Measurements from ENCODE around the gene DAB1.
"Not testable (repeated sequence)": the region's sequence is repeated elsewhere in the genome, so short reads cannot be mapped to it uniquely, and the experiment has no call there.

The DAB1 gene

DNA sequence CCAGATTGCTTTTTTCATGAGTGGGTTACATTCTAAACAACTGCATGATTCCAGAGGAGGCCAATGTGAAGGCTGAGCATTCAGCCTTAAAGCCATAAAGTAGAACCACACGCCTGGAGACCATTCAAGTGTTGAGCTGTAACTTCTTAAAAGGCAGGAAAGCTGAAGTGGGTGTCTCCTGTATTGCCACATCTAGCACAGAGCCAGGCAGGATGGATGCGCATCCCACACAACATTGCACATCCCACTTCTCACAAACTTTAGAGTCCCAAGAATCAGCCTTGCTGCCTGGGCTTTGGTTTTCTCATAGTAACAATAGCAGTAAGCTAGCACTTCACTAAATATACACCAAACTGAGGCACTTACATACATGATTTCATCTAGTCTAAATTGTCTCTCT, 151.7 kb downstream of the DAB1 start:
- no peak for DNase-seq (ENCODE audit: low read depth)

DNA sequence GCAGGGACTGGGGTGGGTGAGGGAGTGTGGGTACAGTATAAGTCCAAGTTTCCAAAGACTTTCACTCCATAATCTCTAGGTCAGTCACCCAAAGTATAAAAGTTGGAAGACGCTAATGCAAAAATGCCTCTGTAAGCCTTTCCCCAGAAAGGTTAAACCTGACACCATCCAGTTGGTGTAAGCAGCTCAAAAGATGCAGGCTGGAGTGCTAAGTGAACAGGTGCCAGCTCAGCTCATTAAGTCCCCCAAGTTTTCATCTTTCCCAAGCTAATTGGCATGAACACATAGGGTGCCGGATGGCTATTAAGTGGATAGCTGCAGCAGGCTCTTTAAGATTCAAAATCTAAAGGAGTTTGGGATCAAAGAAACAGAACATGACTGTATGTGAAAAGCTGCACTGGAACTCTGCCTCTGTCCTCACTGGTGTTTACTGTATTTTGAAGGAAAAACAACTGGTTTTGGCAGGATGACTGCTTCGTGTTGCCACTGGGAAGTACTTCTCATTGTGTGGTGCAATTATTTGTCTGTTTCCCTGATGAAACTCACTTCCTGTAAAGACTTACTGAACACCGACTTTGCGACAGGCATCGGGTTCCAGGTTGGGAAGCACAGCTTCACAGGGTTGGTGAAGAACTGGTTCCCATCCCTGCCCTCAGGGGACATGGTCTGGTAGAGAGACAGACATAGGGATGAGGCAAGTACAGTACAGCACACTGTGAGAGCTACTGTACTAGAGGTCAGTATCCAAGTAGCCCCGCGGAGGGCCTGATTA, 152.7 kb downstream of the DAB1 start:
- DNase-seq (ENCODE audit: low read depth): no peak

DNA sequence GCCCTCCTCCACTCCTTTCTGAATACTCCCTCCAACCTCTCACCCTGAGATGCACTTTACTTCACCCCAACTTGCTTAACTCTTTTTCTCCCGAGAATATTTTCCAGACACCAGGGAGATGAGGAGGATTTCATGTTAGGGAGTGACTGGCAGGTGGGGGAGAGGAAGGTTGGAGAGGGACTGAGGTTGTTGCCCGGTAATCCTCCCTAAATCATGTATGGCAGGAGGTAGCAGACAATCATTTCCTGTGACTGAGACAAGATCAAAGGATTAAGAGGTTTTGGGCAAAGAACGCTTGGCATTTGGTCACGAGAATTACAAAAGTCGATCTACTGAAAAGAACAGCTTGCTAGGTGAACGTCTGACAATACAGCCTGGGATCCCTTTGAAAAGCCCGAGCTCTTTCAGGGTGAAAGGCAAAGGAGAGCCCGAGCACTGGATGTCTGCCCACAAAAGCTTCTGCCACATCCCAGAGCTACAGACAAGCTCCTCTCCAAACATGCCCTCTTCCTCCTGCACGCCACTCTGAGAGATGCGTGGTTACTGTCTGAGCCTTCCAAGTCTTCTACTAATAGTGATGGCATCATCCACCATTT, 154.1 kb downstream of the DAB1 start:
- no peak for DNase-seq (ENCODE audit: low read depth)

DNA sequence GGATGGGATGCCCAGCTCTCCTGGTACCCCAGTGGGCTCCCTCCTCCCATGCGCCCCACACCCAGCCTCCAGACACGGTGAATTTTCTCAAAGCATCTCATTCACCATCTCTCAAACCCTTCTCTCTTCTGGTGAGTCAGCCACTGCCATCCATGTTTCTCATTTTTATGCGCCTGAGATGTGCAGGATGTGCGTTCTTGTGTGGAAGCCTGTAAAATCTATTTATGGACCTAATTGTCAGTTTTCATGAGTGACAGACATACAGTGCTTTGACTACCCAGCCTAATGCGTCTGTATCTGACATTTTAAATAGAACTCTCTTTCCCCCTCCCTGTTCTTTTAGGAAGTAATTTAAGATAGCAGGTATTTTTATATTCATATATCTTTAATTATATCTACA, 158.8 kb downstream of the DAB1 start:
- no peak for DNase-seq (ENCODE audit: low read depth)

DNA sequence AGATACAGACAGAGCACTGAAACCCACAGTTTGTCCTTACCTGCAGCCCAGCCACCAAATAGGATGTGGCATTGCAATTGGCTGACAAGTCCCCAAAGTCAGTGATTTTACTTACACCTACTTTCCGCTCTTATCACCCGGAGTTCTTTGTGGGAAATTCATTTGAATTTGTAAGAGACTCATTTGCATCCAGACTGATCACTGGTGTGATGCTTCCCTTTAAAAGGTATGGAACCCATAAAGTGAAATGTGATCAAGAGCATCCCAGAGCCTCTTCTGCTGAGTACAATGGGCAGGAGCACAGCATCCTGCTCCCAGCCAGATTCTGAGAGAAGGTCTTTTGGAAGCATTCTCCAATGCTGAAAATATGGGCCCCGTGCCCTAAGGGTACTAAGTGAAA, 161.4 kb downstream of the DAB1 start:
- no peak for DNase-seq (ENCODE audit: low read depth)

DNA sequence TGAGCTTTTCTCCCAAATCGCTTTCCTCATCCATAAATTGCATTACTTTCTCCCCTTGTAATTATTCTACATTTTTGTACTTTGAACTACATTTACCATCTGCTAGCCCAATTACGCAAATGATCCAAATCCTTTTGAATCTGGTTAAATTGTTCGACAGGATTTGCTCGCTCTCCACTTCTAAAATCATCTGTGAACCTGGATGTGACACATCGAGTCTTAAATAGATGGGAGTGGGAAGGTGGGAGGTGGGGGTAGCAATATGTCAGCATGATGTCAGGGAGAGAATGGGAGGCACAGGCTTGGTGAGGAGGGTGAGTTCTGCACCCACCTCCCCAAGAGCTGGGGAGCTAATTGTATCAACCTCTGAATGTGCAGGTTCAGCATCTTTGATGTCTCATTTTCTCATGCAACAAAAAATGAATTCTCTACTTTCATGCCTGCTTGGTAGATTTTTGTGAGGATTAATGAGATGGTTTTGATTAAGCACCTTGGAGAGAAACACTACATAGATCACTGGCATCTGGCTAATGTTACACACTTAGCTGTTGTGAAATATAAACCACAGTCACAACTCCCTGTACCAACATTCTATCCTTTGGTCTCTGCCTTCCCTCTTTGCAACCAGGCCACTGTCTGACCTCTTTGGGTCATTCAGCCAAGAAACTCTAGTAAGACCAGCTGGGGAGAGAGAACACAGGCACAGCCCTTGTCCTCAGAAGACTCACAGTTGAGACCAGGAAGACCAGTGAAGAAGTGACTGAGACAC, 165.1 kb downstream of the DAB1 start:
- DNase-seq (ENCODE audit: low read depth): no peak

DNA sequence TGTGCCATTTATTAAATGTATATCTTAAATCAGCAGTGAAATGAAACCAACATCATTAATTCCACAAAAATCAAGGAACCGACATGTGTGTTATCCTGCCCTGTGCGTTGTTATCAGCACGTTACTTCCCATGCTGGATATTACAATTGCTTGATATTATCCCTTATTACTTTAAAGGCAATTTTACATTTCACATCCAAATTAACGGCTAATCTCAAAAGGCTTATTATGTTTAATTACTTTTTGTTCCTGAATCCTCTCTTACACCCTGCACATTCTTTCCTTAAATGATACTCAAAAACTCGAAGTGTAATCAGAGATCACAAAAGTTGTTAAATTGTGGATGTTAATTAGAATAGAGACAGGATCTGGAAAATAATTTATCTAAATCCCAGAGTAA, 167.9 kb downstream of the DAB1 start:
- DNase-seq (ENCODE audit: low read depth): no peak

DNA sequence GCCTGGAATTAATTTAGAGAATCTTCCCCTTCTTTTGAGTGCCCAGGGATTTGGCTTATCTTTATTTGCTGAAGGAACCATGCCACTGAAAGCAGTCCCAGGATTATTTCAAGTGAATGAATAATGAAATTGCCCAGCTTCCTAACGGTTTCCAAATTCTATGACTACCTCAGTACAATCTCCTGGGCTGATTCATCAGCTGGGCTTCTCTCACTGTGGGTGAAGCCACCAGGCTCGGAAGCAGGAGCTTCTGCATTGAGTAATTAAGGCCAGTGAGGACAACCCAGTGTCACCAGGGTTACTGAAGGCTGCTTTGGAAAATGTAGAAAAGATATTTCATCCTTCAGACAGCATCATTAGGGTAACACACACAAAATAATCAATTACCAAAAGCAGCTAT, 169.8 kb downstream of the DAB1 start:
- DNase-seq (ENCODE audit: low read depth): no peak

DNA sequence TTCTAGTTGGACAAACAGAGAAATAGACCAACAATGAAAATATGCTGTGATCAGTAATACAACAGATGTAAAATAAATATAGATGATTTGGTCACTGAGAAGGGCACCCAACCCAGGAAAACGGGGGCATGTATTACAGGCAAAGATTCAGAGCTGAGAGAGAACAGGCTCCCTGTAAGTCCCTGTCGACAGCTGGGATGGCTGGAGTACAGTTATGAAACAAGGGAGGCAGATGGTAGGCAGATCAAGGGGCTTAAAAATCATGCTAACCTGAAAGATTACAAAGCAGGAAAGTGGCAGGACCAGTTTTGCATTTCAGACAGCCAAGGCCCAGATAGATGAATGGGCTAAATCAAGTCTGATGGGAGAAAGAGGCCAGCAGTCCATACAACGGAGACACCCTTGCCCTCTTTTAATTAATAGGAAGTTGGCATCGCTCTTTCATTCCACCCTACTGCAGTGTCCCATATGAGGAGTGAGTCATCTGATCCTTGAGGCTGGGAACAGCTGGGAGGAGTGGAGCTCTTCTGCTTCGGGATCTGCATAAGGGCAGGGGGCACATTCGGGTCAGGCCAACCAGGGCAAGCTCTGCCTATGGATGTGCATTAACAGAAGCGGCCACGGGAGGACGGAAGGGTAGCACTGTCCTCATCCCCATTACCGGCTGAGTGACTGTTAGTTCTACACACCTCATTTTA, 171.1 kb downstream of the DAB1 start:
- DNase-seq (ENCODE audit: low read depth): no peak

DNA sequence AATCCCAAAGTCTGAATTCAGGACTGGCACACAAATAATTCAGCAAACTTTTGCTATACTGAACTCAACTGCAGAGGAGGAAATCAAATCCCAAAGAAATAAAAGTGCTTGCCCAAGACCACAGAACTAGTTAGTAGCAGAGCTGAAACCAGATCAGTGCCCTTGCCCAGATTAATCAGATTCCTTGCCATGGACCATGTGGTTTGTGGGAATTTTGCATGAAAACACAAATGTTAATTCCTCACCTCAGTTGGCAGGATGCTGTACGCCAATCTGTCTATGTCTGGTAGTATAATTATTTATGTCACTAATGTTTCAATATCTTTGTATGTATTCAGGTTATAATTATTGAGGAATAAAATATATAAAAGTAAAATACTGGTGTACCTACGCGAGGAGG, 173.8 kb downstream of the DAB1 start:
- no peak for DNase-seq (ENCODE audit: low read depth)

DNA sequence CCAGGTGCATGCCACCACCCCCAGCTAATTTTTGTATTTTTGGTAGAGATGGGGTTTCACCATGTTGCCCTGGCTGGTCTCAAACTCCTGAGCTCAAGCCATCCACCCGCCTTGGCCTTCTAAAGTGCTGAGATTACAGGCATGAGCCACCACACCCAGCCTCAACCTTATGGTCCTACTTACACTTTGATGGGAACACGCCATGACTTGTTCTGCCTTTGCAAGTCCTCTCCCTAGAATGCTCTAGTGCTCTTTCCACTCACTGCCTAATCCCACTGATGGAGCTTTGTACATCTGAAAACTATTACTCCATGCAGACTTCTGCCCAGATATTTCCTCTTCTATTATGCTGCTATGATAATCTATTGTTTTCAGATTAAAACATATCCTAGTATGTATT, 174.3 kb downstream of the DAB1 start:
- DNase-seq (ENCODE audit: low read depth): no peak

DNA sequence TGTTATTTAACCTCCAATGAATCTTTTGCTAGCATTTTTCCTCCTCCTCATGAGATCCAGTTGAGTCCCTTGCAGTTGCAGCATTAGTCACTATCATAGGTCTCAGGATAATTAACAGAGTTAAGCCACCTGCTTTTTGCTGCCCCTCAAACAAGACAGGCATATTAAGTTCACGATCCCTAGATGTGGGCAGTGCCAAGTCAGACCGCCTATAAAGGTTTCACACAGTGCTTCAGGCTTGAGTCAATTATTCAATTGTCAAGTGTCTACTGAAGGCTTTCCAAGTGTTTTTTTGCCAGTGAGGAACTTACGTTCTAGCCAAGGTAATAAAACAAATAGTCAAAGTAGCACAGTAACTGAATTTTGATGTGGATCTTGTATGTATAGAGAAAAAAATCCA, 175.0 kb downstream of the DAB1 start:
- no peak for DNase-seq (ENCODE audit: low read depth)

DNA sequence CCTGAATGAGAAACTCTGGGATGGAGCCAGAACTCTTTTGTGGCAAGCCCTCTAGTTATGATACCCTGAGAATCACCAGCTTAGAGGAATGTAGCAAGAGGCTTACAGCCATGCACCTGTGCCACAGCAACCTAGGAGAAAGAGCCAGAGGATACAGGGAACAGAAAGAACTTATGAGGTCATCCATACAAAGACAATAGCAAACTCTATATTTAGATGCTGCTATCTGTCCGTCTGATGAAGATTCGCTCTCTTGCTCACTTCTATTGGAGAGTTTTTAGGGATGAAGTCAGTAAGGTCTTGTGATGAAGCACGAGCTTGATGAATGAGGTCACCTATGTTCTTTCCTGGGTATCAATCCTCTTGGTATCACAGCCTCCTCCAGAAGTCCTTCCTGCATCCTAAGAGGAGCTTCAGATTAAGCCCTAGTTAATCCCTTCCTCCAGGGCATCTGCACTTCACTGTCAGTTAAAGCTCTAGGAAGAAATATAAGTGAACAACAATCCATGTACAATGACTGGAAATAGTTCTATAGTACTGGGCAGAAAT, 185.6 kb downstream of the DAB1 start:
- DNase-seq (ENCODE audit: low read depth): no peak

DNA sequence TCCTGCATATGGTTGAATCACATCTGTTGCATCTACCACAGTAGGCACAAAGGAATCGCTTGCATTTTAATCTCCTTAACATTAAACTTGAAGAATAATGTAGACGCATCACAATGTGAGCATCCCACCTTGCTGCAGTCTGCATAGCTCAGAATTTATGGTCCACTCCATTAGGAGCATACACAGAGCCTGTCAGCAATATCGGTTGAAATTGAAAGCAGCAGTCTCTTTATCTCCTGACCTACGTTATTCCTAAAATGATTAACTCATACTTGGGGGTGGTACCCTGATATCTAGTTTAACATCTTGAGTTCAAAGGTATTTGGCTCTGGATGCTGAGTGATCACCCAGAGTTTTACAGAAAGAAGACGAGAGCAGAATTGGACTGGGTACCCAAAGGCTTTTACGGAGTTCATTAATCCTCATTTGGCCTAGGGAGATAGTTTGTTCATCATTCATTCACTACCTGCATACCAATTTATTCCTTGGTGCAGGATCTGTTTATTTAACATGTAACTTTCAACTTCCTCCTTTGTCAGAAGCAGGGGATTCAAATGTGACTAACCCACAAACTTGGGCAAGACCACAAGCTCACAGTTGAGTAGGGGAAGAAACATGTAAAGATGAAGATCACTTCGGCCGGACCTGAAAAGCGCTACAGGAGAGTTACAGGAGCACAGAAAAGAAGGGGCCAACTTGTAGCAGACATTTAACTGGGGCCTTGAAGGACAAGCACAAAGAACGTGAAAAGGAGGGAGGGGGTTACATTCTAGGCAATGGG, 187.9 kb downstream of the DAB1 start:
- no peak for DNase-seq (ENCODE audit: low read depth)

DNA sequence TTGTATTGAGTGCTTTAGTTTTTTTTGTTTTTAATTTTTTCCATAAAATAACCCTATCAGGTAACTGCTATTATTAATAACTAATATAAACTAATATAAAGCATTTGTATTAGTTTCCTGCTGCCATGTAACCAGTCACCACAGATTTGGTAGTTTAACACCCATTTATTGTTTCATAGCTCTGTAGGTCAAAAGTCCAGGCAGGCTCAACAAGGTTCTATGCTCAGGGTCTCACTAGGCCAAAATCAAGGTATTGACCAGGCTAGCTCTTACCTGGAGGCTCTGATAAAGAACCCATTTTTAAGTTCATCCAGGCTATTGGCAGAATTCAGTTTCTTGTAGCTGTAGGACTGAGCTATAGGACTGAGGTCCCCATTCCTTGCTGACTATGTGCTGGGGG, 189.4 kb downstream of the DAB1 start:
- DNase-seq (ENCODE audit: low read depth): no peak

DNA sequence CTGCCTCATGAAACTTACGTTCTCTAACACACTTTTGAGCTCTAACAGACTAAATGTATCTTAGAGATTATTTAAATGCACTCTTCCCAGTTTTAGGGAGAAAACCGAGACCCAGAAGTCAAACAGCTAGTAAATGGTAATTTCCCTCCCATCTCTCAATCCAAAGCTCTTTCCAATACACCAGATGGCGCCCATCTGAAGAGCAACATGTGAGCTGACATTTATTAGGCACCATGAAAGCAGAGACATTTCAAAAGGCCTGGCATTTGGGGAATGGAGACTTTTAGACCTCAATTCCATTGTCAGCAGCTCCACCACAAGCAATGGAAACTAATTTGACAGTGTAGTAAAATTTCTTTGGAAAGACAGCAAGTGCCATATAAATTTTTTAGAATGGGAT, 191.4 kb downstream of the DAB1 start:
- no peak for DNase-seq (ENCODE audit: low read depth)

DNA sequence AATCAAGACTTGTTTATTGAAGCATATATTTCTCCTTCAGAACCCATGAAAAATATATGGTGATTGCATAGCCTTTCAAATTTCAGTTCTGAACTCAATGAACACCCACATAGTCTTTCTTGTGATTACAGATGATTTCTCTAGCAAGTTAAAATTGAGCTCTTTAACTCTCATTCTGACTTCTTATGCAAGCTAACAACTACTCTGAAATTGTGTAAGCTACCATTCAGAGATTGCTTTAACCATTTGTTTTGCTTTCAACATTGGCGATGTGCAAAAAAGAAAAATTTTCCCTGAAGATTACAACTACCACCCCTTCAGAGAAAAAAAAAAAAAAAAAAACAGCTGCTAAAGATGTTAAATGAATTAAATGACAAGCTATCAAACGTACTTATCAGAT, 193.9 kb downstream of the DAB1 start:
- DNase-seq (ENCODE audit: low read depth): no peak

DNA sequence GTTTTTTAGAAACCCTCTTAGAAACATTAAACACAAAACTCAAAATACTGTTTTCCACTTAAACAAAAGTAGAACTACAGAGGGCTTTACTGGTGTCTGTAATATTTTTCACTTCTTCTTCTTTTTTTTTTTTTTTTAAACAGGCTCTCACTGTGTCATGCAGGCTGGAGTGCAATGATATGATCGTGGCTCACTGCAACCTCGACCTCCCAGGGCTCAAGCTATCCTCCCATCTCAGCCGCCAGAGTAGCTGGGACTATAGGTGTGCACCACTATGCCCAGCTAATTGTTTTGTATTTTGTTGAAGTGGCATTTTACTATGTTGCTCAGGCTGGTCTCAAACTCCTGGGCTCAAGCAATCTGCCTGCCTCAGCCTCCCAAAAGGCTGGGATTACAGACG, 194.8 kb downstream of the DAB1 start:
- DNase-seq (ENCODE audit: low read depth): no peak

DNA sequence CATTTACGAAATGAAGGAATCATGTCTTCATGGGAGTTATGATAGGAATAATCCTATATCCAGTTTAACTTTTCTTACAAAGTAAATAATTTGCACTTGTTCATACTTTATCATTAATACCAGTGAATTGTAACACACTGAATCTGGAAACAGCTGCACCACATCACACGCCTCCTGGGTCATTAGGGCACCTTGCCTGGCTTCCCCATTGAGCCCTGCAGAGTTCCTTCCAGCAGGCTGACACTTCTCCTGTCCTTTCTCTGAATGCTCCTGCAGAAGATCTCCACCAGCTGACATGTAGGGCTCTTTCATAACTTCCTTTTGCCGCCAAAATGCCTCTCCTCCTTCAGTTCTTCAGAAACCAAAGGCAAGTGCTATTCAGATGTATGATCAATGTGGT, 201.1 kb downstream of the DAB1 start:
- DNase-seq (ENCODE audit: low read depth): no peak

DNA sequence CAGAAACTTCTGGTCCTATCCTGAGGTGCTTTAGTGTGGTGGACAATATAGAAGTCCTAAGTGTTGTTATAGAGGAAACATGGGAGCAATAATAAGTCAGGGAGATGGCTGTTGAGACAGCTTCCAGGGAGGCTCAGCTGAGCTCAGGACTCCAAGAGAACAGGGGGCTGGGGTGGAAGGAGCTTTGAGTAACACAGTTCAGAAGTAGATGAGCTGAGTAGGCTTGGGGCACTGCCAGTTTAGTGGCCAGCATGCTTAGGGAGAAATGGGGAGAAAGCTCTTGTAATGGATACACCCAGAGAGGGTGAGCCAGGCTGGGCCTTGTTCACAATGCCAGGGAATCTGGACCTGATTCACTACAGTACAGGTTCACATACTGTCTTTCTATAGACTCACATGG, 201.6 kb downstream of the DAB1 start:
- no peak for DNase-seq (ENCODE audit: low read depth)

DNA sequence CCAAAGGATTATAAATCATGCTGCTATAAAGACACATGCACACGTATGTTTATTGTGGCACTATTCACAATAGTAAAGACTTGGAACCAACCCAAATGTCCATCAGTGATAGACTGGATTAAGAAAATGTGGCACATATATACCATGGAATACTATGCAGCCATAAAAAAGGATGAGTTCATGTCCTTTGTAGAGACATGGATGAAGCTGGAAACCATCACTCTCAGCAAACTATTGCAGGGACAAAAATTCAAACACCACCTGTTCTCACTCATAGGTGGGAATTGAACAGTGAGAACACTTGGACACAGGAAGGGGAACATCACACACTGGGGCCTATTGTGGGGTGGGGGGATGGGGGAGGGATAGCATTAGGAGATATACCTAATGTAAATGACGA, 203.0 kb downstream of the DAB1 start:
- DNase-seq (ENCODE audit: low read depth): not testable (repeated sequence)
